AG04450 (cell line): ENCODE data around the gene CAPN1. TPM values are rescaled to one million over a fixed set of nuclear protein-coding genes. Genes with fewer than 3 reads are reported as not detected.
"Not testable (repeated sequence)": the region's sequence is repeated elsewhere in the genome, so short reads cannot be mapped to it uniquely, and the experiment has no call there.

Experiments used
- CTCF ChIA-PET: fragments of 300-600, 350-600 bp; formaldehyde crosslinking; extraction: SDS; loops from one replicate; lab custom pipeline; 2022; ENCODE audit warnings: antibody characterized with exemption, inconsistent platforms; lab: Charles Lee
- POLR2A ChIA-PET: fragments of 350-600 bp; formaldehyde crosslinking; extraction: SDS; loops from one replicate; lab custom pipeline; 2021; ENCODE audit warnings: antibody characterized with exemption, inconsistent platforms; lab: Yijun Ruan, JAX
- DNase-seq: peaks from one replicate; pipeline ENCODE4 v3.0.0-alpha.2; 2011; ENCODE audit warnings: low read depth, low spot score
- H3K27ac ChIP-seq: one replicate; pipeline ENCODE4 v1.5.1; 2012; ENCODE audit warnings: low read depth, low read length, control low read depth
- H3K27me3 ChIP-seq: one replicate; pipeline ENCODE4 v1.6.0; 2012; ENCODE audit warnings: low read length; ENCODE audit not compliant: control insufficient read depth, insufficient read depth
- H3K4me3 ChIP-seq: 2 replicates; pipeline ENCODE4 v1.5.1; 2011; ENCODE audit warnings: mild to moderate bottlenecking, low read depth, low read length, control low read depth
- H3K9me3 ChIP-seq: 2 replicates; pipeline ENCODE4 v1.5.1; 2012; ENCODE audit warnings: low read length; ENCODE audit not compliant: control insufficient read depth, insufficient read depth
- CTCF ChIP-seq: IDR thresholded peaks from 2 replicates; pipeline ENCODE4 v1.5.1; 2011; ENCODE audit warnings: low read depth, low read length, control low read depth, inconsistent platforms
- polyA plus RNA-seq: library from polyadenylated mRNA; depleted of rRNA; stranded (reverse); fragments of >200 nt; gene quantifications from 2 replicates; pipeline ENCODE4 v1.2.3, GENCODE V29; 2011

The CAPN1 gene
- polyA plus RNA-seq, 1 experiment: 84.1 TPM

DNA sequence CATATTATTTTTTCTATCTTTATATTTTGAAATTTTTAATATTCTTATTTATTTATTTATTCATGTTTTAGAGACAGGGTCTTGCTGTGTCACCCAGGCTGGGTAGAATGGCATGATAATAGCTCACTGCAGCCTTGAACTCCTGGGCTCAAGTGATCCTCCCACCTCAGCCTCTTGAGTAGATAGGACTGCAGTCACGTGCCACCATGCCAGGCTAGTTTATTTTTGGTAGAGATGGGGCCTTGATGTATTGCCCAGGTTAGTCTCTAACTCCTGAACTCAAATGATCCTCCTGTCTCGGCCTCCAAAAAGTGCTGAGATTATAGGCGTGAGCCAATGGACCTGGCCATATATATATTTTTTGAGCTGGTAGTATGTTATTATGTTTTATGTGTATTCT, 14.1 kb upstream of the CAPN1 start:
- DNase-seq: no peak
- POLR2A ChIA-PET: no interaction called here
- H3K27ac ChIP-seq: no peak overlapping the region
- no peaks in the 10 kb centered on the region for H3K27me3 ChIP-seq
- CTCF ChIA-PET: no interaction called here
- peaks cover 3% of the 10 kb centered on the region; the same call in 1 of the 2 replicates for H3K9me3 ChIP-seq
- no peak for TF ChIP-seq CTCF
- no peak overlapping the region for H3K4me3 ChIP-seq

DNA sequence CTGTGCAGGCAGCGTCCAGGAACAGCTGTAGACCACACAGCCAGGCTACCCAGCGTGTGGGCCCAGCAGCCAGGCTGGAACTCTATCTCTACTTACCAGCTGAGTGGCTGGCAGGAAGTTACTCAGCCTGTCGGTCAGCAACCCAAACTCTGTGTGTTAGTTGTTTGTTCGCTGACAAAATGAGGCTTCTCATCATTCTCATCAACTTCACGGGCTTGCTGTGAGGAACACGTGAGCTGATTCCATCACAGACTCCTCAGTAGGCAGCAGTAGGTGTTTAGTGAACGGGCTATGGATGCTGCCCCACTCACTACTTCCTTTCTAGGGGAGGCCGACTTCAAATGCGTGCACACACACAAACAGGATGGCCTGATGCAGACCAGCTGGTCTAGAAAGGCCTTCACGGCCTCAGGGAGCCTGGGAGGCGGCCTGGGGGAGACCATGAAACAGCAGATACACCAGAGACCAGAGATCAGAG, 12.5 kb upstream of the CAPN1 start:
- Histone ChIP-seq H3K9me3 (peaks cover 3% of the 10 kb centered on the region; the same call in 1 of the 2 replicates), H3K27ac (peak overlapping the region; percentile 75), H3K4me3 (no peak overlapping the region), H3K27me3 (no peaks in the 10 kb centered on the region)
- no peak for TF ChIP-seq CTCF
- ChIA-PET CTCF (no interaction called here), POLR2A (interaction anchor here (0.6 to 2.2 kb wide), 3 partner anchors 34 to 165 kb away, joined by 3 to 8 read pairs (median 4); no protein-coding TSS in a partner anchor)
- no peak for DNase-seq

DNA sequence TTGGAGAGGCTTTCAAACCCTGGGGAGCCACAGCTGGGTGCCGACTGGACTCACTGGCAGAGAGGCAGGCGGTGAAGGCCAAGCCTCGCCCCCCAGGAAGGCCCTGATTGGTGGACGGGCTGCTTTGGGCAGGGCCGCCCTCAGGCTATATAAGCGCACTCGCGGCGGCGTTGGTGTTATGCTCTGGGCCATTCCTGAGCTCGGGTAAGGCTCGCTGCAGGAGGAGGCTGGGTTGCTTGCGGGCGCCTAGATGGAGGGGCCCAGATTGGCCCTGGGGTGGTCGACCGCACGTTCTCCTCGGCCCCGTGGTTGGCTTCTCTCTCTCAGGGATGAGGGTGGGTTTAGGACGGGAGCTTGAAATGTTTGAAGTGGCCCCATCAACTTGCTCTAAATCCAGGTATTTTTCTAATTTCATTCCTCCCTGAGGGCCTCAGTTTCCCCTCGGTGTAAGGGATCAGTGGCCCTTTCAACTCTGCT, 11.6 kb upstream of the CAPN1 start, which contains the start of gene SPDYC:
Gene SPDYC (plus strand): TSS at position 176 of the 477 bp plus-strand sequence. CDS start 1,125 bp downstream, outside the sequence.
- no peak for TF ChIP-seq CTCF
- Histone ChIP-seq H3K4me3 (no peak within 1 kb of the TSS), H3K9me3 (peaks cover 3% of the 10 kb centered on the region; the same call in 1 of the 2 replicates), H3K27me3 (no peaks in the 10 kb centered on the region), H3K27ac (peak within 1 kb of the TSS; percentile 75)
- ChIA-PET POLR2A (interaction anchor here (2.2 kb wide), 1 partner anchor 35 kb away, joined by 8 read pairs; no protein-coding TSS in a partner anchor), CTCF (no interaction called here)
- no peak for DNase-seq

DNA sequence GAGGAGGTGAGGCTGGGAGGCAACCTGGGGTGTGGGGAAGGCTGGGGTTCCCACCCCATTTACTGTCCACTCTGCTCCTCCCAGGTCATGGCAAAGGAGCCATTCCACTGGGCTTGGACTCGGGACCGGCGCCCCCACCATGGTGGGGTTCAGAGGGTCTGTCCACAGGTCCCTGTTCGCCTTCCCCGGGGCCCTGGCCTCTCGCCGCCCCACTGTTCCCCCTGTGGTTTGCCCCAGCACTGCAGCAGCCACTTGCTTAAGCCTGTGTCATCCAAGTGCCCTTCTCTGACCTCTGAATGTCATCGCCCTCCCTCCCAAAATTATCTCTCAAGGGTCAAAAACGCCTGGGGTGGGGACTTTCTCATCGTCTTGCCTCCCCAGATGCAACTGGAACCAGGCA, 9.1 kb upstream of the CAPN1 start:
- DNase-seq: no peak
- Histone ChIP-seq H3K4me3 (no peak overlapping the region), H3K27me3 (no peaks in the 10 kb centered on the region), H3K27ac (no peak overlapping the region), H3K9me3 (peaks cover 3% of the 10 kb centered on the region; the same call in 1 of the 2 replicates)
- no peak for TF ChIP-seq CTCF
- POLR2A ChIA-PET: no interaction called here
- CTCF ChIA-PET: no interaction called here

DNA sequence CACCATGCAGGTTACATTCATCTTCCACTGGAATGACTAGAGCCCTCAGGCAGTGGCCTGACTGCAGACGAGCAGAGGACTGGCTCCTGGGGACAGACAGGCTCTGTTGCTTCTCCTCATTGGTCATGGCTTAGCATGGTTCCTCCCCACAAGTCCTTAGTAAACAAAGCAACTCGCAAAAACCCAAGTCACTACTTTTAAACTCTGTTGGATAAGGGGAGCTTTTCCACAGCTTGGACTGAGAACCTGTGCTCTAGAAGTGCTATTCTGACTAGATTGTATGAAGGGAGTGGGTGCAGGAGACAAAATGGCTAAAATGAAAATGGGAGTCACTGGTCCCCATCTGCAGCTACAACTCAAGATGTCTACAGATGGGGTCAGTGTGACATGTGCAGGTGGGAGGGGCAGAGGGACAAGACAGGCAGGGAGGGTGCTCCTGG, 7.1 kb upstream of the CAPN1 start:
- DNase-seq, H3K27me3 ChIP-seq, H3K4me3 ChIP-seq, POLR2A ChIA-PET, H3K9me3 ChIP-seq, H3K27ac ChIP-seq: not testable (repeated sequence)
- CTCF ChIA-PET: interaction anchor here (0.7 kb wide), 1 partner anchor 8 kb away, joined by 3 read pairs; no protein-coding TSS in a partner anchor
